Loucy (cell line): ENCODE measurements around the gene TMEM273.

Experiments
- EZH2phosphoT487 ChIP-seq: fragments of 200-600 bp; IDR thresholded peaks from 2 replicates; pipeline ENCODE4 v1.6.1; 2018; ENCODE audit warnings: antibody characterized with exemption, mild to moderate bottlenecking, moderate library complexity, borderline replicate concordance
- TF ChIP-seq, protein P1 (sequence below): fragments of 200-600 bp; sonication (generic); conservative IDR thresholded peaks from 2 replicates; pipeline ENCODE4 v1.5.1; 2014; ENCODE audit warnings: mild to moderate bottlenecking, antibody characterized with exemption, low read length

DNA sequence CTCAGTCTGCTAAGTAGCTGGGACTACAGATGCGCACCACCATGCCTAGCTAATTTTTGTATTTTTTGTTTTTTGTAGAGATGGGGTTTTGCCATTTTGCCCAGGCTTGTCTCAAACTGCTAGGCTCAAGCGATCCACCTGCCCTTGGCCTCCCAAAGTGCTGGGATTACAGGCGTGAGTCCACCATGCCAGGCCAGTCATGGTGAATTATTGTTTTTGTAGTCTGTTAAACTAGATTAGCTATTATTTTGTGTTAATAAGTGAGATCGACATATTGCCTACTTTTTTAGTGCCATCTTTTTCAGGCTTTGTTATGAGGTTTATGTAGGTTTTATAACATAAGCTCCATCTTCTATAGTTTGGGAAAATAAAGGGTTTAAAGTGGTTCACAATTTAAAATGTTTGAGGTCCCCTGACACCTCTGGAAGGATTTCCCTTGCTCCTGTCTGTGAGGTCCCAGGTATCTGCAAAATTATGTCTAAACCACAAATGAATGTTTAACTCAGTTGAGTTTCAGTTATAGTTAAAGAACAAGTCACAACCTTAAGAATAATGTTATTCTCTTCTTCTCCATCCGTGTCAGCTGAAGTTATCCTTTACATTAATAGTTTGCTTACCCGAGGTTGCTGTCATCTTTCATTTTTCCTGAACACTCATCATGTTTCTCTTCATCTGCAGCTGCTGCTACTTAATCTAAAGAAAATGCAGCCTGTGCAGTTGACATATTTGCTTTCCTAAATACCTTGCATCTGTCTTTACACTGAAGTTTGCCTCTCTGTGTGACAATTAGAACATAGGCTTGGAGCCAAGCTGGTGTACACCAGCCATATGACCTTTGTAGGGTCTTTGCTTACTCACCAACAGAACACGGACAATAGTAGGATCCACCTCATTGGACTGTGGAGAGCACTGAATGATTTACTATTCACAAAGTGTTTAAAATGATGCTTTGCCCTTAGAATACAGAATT lies 63.9 kb downstream of the TMEM273 start:
- TF ChIP-seq, protein P1, sequence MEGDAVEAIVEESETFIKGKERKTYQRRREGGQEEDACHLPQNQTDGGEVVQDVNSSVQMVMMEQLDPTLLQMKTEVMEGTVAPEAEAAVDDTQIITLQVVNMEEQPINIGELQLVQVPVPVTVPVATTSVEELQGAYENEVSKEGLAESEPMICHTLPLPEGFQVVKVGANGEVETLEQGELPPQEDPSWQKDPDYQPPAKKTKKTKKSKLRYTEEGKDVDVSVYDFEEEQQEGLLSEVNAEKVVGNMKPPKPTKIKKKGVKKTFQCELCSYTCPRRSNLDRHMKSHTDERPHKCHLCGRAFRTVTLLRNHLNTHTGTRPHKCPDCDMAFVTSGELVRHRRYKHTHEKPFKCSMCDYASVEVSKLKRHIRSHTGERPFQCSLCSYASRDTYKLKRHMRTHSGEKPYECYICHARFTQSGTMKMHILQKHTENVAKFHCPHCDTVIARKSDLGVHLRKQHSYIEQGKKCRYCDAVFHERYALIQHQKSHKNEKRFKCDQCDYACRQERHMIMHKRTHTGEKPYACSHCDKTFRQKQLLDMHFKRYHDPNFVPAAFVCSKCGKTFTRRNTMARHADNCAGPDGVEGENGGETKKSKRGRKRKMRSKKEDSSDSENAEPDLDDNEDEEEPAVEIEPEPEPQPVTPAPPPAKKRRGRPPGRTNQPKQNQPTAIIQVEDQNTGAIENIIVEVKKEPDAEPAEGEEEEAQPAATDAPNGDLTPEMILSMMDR = no peak
- no peak for TF ChIP-seq EZH2phosphoT487
